T-cell (primary cell): ENCODE results near the gene LDLRAD2. TPM values are rescaled to one million over a fixed set of nuclear protein-coding genes. Genes with fewer than 3 reads are reported as not detected.
"Not testable (repeated sequence)": the region's sequence is repeated elsewhere in the genome, so short reads cannot be mapped to it uniquely, and the experiment has no call there.

Experiments used
- ATAC-seq, 4 experiments: fragments of 200-7000 bp in 3 of 4; fragments of 150-1000 bp in 1 of 4; cut with Tn5 transposase; replicated peaks in 1 of 4; 1 replicate in 3 of 4; 2 replicates in 1 of 4; pipeline ENCODE4 v1.10.0; 2021; ENCODE audit warnings: moderate library complexity in 3 of 4, mild to moderate bottlenecking in 2 of 4, moderate number of reproducible peaks in 1 of 4
- CTCF ChIA-PET, 2 donors: fragments of 300-600 bp; sonication (Branson Sonifier 250); formaldehyde crosslinking; loops; one replicate each; lab custom pipeline; 2022; ENCODE audit warnings: antibody characterized with exemption in 2 of 2; lab: Charles Lee
- POLR2A ChIA-PET, 2 donors: fragments of 300-600 bp; sonication (Branson Sonifier 250); formaldehyde crosslinking; loops; one replicate each; lab custom pipeline; 2022; ENCODE audit warnings: antibody characterized with exemption in 2 of 2; lab: Charles Lee
- DNase-seq, 35 experiments: peaks; one replicate each; pipeline versions ENCODE4 v3.0.0 to v3.0.0-alpha.2; 2013 to 2023
- H3K27ac ChIP-seq: one replicate; pipeline ENCODE4 v1.5.1; 2013; ENCODE audit warnings: low read length
- H3K27me3 ChIP-seq, 2 experiments: replicated peaks in 1 of 2; 1 replicate in 1 of 2; 2 replicates in 1 of 2; pipeline versions ENCODE4 v1.6.1 to v1.7.0; 2013; ENCODE audit warnings: low read length in 1 of 2, mixed read lengths in 1 of 2; ENCODE audit not compliant: control insufficient read depth in 2 of 2, insufficient read depth in 2 of 2; ENCODE audit errors: extremely low read depth in 1 of 2
- H3K36me3 ChIP-seq, 2 donors: 1 replicate in 1 of 2; 2 replicates in 1 of 2; pipeline versions ENCODE4 v1.6.1 to v1.7.0; 2013; ENCODE audit warnings: low read length in 1 of 2; ENCODE audit not compliant: control insufficient read depth in 2 of 2, insufficient read depth in 1 of 2; ENCODE audit errors: extremely low read depth in 1 of 2
- H3K4me1 ChIP-seq, 2 experiments: 1 replicate in 1 of 2; 2 replicates in 1 of 2; pipeline versions ENCODE4 v1.6.1 to v1.7.0; 2013; ENCODE audit warnings: low read length in 2 of 2, mixed read lengths in 1 of 2; ENCODE audit not compliant: insufficient read depth in 2 of 2, control insufficient read depth in 1 of 2; ENCODE audit errors: extremely low read depth in 1 of 2
- H3K4me3 ChIP-seq, 2 donors: 1 replicate in 1 of 2; 2 replicates in 1 of 2; pipeline versions ENCODE4 v1.5.1 to v1.7.0; 2013; ENCODE audit warnings: mild to moderate bottlenecking in 2 of 2, low read length in 1 of 2, moderate library complexity in 1 of 2; ENCODE audit not compliant: control insufficient read depth in 1 of 2; ENCODE audit errors: extremely low read depth in 1 of 2
- H3K9me3 ChIP-seq: 2 replicates; pipeline ENCODE4 v1.7.0; 2013
- H3K27ac Mint-ChIP-seq, 2 donors: one replicate each; pipeline ENCODE4 v1.8.0; 2020 to 2021; ENCODE audit warnings: mild to moderate bottlenecking in 2 of 2, mixed read lengths in 2 of 2
- H3K27me3 Mint-ChIP-seq, 2 donors: one replicate each; pipeline ENCODE4 v1.8.0; 2021 to 2022; ENCODE audit warnings: mixed read lengths in 2 of 2
- H3K36me3 Mint-ChIP-seq: one replicate; pipeline ENCODE4 v1.8.0; 2021; ENCODE audit warnings: mixed read lengths
- H3K4me1 Mint-ChIP-seq, 3 donors: one replicate each; pipeline ENCODE4 v1.8.0; 2020 to 2022; ENCODE audit warnings: mixed read lengths in 3 of 3, mild to moderate bottlenecking in 1 of 3
- H3K4me3 Mint-ChIP-seq, 3 donors: one replicate each; pipeline ENCODE4 v1.8.0; 2020 to 2022; ENCODE audit warnings: mild to moderate bottlenecking in 3 of 3, mixed read lengths in 3 of 3, moderate library complexity in 3 of 3
- H3K9me3 Mint-ChIP-seq, 3 donors: one replicate each; pipeline ENCODE4 v1.8.0; 2020 to 2022; ENCODE audit warnings: mixed read lengths in 3 of 3
- WGBS: methylation state at CpG from one replicate; pipeline ENCODE4 v1.1.5; 2013; ENCODE audit warnings: missing lambda C conversion rate; ENCODE audit not compliant: insufficient coverage; 5-methylcytosine and 5-hydroxymethylcytosine counted together
- total RNA-seq, 35 experiments: library from RNA in 6 of 35; stranded (reverse) in 6 of 35; fragments of 120-200 nt in 1 of 35; gene quantifications; one replicate each; pipeline versions ENCODE4 v1.2.1 to v1.2.4 and lab custom pipeline; 2013 to 2026

LDLRAD2 gene
- total RNA-seq: under 1 TPM in 2 of 5 donors, not detected in 3; 0.07 to 0.13 TPM
- total RNA-seq (2013): 0.07 TPM
- total RNA-seq (lab: John Stamatoyannopoulos, UW): 0 to 0.52 (median 0.14) reads per million in 29 experiments

GRCh38 chr1:21811875-21812305, at the start of gene LDLRAD2:
LDLRAD2 (plus strand) TSS chr1:21812265; CDS start chr1:21812452, 187 bp downstream.
- no peak within 1 kb of the TSS for H3K4me3 ChIP-seq
- WGBS: 71% methylated on average over 2 of the region's 2 CpGs
- H3K27ac Mint-ChIP-seq: peak within 1 kb of the TSS in 1 of 2 donors; percentile 7
- H3K36me3 Mint-ChIP-seq: no peaks in the 10 kb centered on the region
- no peak for DNase-seq
- peaks cover 3 to 58% of the 10 kb centered on the region in 2 experiments for H3K27me3 ChIP-seq
- H3K36me3 ChIP-seq: no peaks in the 10 kb centered on the region
- no peak within 1 kb of the TSS for H3K4me3 Mint-ChIP-seq
- H3K4me1 ChIP-seq: peaks cover 0 to 10% of the 10 kb centered on the region in 2 experiments
- H3K27ac ChIP-seq: no peak within 1 kb of the TSS
- ChIA-PET POLR2A (no interaction called here), CTCF (no interaction called here)
- no peak for ATAC-seq
- peaks cover 3 to 30% of the 10 kb centered on the region in 2 donors for H3K27me3 Mint-ChIP-seq
- H3K9me3 Mint-ChIP-seq: no peaks in the 10 kb centered on the region
- peaks cover 2 to 7% (median 6%) of the 10 kb centered on the region in 3 donors for H3K4me1 Mint-ChIP-seq
- H3K9me3 ChIP-seq: no peaks in the 10 kb centered on the region

- H3K9me3 ChIP-seq: no peaks in the 10 kb centered on the region
- no peak overlapping the region for H3K4me3 ChIP-seq
- no peaks in the 10 kb centered on the region for H3K36me3 ChIP-seq
- Mint-ChIP-seq H3K4me1 (peaks cover 52 to 69% (median 67%) of the 10 kb centered on the region in 3 donors), H3K27me3 (no peaks in the 10 kb centered on the region), H3K36me3 (no peaks in the 10 kb centered on the region), H3K4me3 (no peak overlapping the region), H3K27ac (no peak overlapping the region), H3K9me3 (no peaks in the 10 kb centered on the region)
- DNase-seq (no peak), ATAC-seq (no peak)
- CTCF ChIA-PET: no interaction called here
- POLR2A ChIA-PET: no interaction called here
- H3K27me3 ChIP-seq: no peaks in the 10 kb centered on the region
- no peak overlapping the region for H3K27ac ChIP-seq
- H3K4me1 ChIP-seq: peaks cover 0 to 23% of the 10 kb centered on the region in 2 experiments
- 95% methylated on average over 7 of the region's 10 CpGs for WGBS
Observed at GRCh38 chr1:21763236-21763635, 48.8 kb upstream of the LDLRAD2 start.

GRCh38 chr1:21763694-21764419, 48.2 kb upstream of the LDLRAD2 start:
- H3K4me1 Mint-ChIP-seq: peaks cover 49 to 71% (median 70%) of the 10 kb centered on the region in 3 donors
- 100% methylated on average over 3 of the region's 7 CpGs for WGBS
- H3K27me3 Mint-ChIP-seq: no peaks in the 10 kb centered on the region
- H3K4me3 Mint-ChIP-seq: no peak overlapping the region
- CTCF ChIA-PET: no interaction called here
- POLR2A ChIA-PET: no interaction called here
- no peak overlapping the region for H3K27ac Mint-ChIP-seq
- H3K27me3 ChIP-seq: no peaks in the 10 kb centered on the region
- H3K4me3 ChIP-seq: no peak overlapping the region
- H3K27ac ChIP-seq: no peak overlapping the region
- H3K4me1 ChIP-seq: peaks cover 0 to 27% of the 10 kb centered on the region in 2 experiments
- no peak for ATAC-seq
- no peaks in the 10 kb centered on the region for H3K9me3 ChIP-seq
- no peaks in the 10 kb centered on the region for H3K9me3 Mint-ChIP-seq
- DNase-seq: no peak
- H3K36me3 ChIP-seq: no peaks in the 10 kb centered on the region
- H3K36me3 Mint-ChIP-seq: peaks cover 2% of the 10 kb centered on the region

GRCh38 chr1:21764615-21765423, 47.2 kb upstream of the LDLRAD2 start:
- H3K36me3 Mint-ChIP-seq: peaks cover 4% of the 10 kb centered on the region
- Histone ChIP-seq H3K4me1 (peaks cover 0 to 27% of the 10 kb centered on the region in 2 experiments), H3K9me3 (no peaks in the 10 kb centered on the region), H3K36me3 (no peaks in the 10 kb centered on the region), H3K27ac (no peak overlapping the region), H3K4me3 (no peak overlapping the region), H3K27me3 (no peaks in the 10 kb centered on the region)
- no peak overlapping the region for H3K27ac Mint-ChIP-seq
- H3K4me1 Mint-ChIP-seq: peaks cover 45 to 69% (median 68%) of the 10 kb centered on the region in 3 donors
- H3K4me3 Mint-ChIP-seq: no peak overlapping the region
- POLR2A ChIA-PET: no interaction called here
- H3K9me3 Mint-ChIP-seq: no peaks in the 10 kb centered on the region
- WGBS: 81% methylated on average over 11 of the region's 13 CpGs
- no peak for ATAC-seq
- H3K27me3 Mint-ChIP-seq: no peaks in the 10 kb centered on the region
- DNase-seq: peak in 1 of 35 experiments; percentile 11
- CTCF ChIA-PET: interaction anchor here in 1 of 2 donors (0.7 kb wide), 1 partner anchor 35 kb away, joined by 4 read pairs; no protein-coding TSS in a partner anchor

- no peak overlapping the region for H3K27ac ChIP-seq
- Mint-ChIP-seq H3K27me3 (no peaks in the 10 kb centered on the region), H3K4me1 (peaks cover 47 to 64% (median 64%) of the 10 kb centered on the region in 3 donors), H3K4me3 (no peak overlapping the region), H3K9me3 (no peaks in the 10 kb centered on the region), H3K27ac (peak overlapping the region in 1 of 2 donors; percentile 48), H3K36me3 (peaks cover 9% of the 10 kb centered on the region)
- H3K27me3 ChIP-seq: no peaks in the 10 kb centered on the region
- H3K9me3 ChIP-seq: no peaks in the 10 kb centered on the region
- ATAC-seq (no peak), DNase-seq (no peak)
- WGBS: 100% methylated on average over 1 of the region's 4 CpGs
- ChIA-PET CTCF (no interaction called here), POLR2A (no interaction called here)
- H3K4me3 ChIP-seq: no peak overlapping the region
- H3K4me1 ChIP-seq: peaks cover 0 to 30% of the 10 kb centered on the region in 2 experiments
- no peaks in the 10 kb centered on the region for H3K36me3 ChIP-seq
Observed at GRCh38 chr1:21766210-21766609, 45.9 kb upstream of the LDLRAD2 start.

GRCh38 chr1:21767106-21767505, 45.0 kb upstream of the LDLRAD2 start:
- H3K9me3 ChIP-seq, H3K36me3 Mint-ChIP-seq, ATAC-seq, CTCF ChIA-PET, H3K36me3 ChIP-seq, POLR2A ChIA-PET, H3K27me3 Mint-ChIP-seq, H3K9me3 Mint-ChIP-seq, H3K27ac Mint-ChIP-seq, H3K4me3 ChIP-seq, H3K27me3 ChIP-seq, H3K4me3 Mint-ChIP-seq, DNase-seq, H3K27ac ChIP-seq: not testable (repeated sequence)
- 100% methylated on average over 4 of the region's 8 CpGs for WGBS
- H3K4me1 ChIP-seq: peaks cover 0 to 26% of the 10 kb centered on the region in 2 experiments
- peaks cover 42 to 64% (median 59%) of the 10 kb centered on the region in 3 donors for H3K4me1 Mint-ChIP-seq
